GM23338 (cell line): ENCODE measurements around the gene RBMS2. TPM values are rescaled to one million over a fixed set of nuclear protein-coding genes. Genes with fewer than 3 reads are reported as not detected.

ENCODE experiments used
- ATAC-seq: fragments of 200-7000 bp; cut with Tn5 transposase; 3 replicates; pipeline ENCODE4 v1.9.1; 2020
- DNase-seq: peaks from one replicate; pipeline ENCODE4 v3.0.0-alpha.2; 2015; ENCODE audit warnings: low spot score
- H2AFZ ChIP-seq: fragments of 200-600 bp; sonication (generic); 2 replicates; pipeline ENCODE4 v1.8.0; 2016; ENCODE audit warnings: antibody characterized with exemption, mild to moderate bottlenecking, moderate library complexity
- H3F3A ChIP-seq: fragments of 200-600 bp; sonication (generic); replicated peaks from 2 replicates; pipeline ENCODE4 v1.8.0; 2017; ENCODE audit warnings: antibody characterized with exemption, mixed run types, low read depth
- H3K27ac ChIP-seq: fragments of 200-600 bp; sonication (generic); 2 replicates; pipeline ENCODE4 v1.6.1; 2016; ENCODE audit warnings: low read depth
- H3K27me3 ChIP-seq: fragments of 200-600 bp; sonication (generic); 2 replicates; pipeline ENCODE4 v1.8.0; 2016; ENCODE audit warnings: mild to moderate bottlenecking, mixed run types, moderate library complexity; ENCODE audit not compliant: insufficient read depth
- H3K36me3 ChIP-seq: fragments of 200-600 bp; sonication (generic); 2 replicates; pipeline ENCODE4 v1.8.0; 2016; ENCODE audit warnings: mild to moderate bottlenecking; ENCODE audit not compliant: insufficient read depth
- H3K4me1 ChIP-seq: fragments of 200-600 bp; sonication (generic); 2 replicates; pipeline ENCODE4 v1.8.0; 2016; ENCODE audit warnings: mild to moderate bottlenecking, moderate library complexity; ENCODE audit not compliant: insufficient read depth
- H3K4me2 ChIP-seq: fragments of 200-600 bp; sonication (generic); 2 replicates; pipeline ENCODE4 v1.7.1; 2017; ENCODE audit warnings: mixed run types
- H3K4me3 ChIP-seq: fragments of 200-600 bp; sonication (generic); 2 replicates; pipeline ENCODE4 v1.6.1; 2016; ENCODE audit warnings: mixed run types
- H3K79me2 ChIP-seq: fragments of 200-600 bp; sonication (generic); replicated peaks from 2 replicates; pipeline ENCODE4 v1.8.0; 2017; ENCODE audit warnings: mild to moderate bottlenecking; ENCODE audit not compliant: insufficient read depth
- H3K9me2 ChIP-seq: fragments of 200-600 bp; sonication (generic); 2 replicates; pipeline ENCODE4 v1.8.0; 2017; ENCODE audit not compliant: insufficient read depth
- H4K20me1 ChIP-seq: fragments of 200-600 bp; sonication (generic); replicated peaks from 2 replicates; pipeline ENCODE4 v1.8.0; 2017; ENCODE audit warnings: mild to moderate bottlenecking; ENCODE audit not compliant: insufficient read depth
- H3K27ac Mint-ChIP-seq: 2 replicates; pipeline ENCODE4 v1.8.0; 2020; ENCODE audit warnings: inconsistent platforms, mild to moderate bottlenecking, moderate library complexity, mixed read lengths
- H3K27me3 Mint-ChIP-seq: 3 replicates; pipeline ENCODE4 v1.8.0; 2022; ENCODE audit warnings: low read depth, mild to moderate bottlenecking, moderate library complexity, mixed read lengths, inconsistent platforms; ENCODE audit not compliant: insufficient read depth, poor library complexity
- H3K36me3 Mint-ChIP-seq: 3 replicates; pipeline ENCODE4 v1.8.0; 2021; ENCODE audit warnings: low read depth, mild to moderate bottlenecking, inconsistent platforms, moderate library complexity, mixed read lengths
- H3K4me1 Mint-ChIP-seq: 3 replicates; pipeline ENCODE4 v1.8.0; 2020; ENCODE audit warnings: mild to moderate bottlenecking, inconsistent platforms, mixed read lengths
- H3K4me3 Mint-ChIP-seq: 3 replicates; pipeline ENCODE4 v1.8.0; 2021; ENCODE audit warnings: moderate library complexity, mild to moderate bottlenecking, inconsistent platforms, mixed read lengths
- H3K9me3 Mint-ChIP-seq: 3 replicates; pipeline ENCODE4 v1.8.0; 2020; ENCODE audit warnings: moderate library complexity, mild to moderate bottlenecking, inconsistent platforms, mixed read lengths
- CREB1 ChIP-seq: fragments of 250-450 bp; sonication (Bioruptor Pico); IDR thresholded peaks from 2 replicates; pipeline ENCODE4 v1.5.0; 2020; ENCODE audit warnings: low read depth, mild to moderate bottlenecking, moderate library complexity
- ETS1 ChIP-seq: IDR thresholded peaks from 2 replicates; pipeline ENCODE4 v1.6.1; 2016; ENCODE audit warnings: antibody characterized with exemption
- EZH2 ChIP-seq: fragments of 200-600 bp; sonication (generic); IDR thresholded peaks from one replicate; pipeline ENCODE4 v1.8.0; 2017; ENCODE audit warnings: antibody characterized with exemption, mild to moderate bottlenecking, low read depth; ENCODE audit not compliant: unreplicated experiment
- POLR2AphosphoS5 ChIP-seq: IDR thresholded peaks from 2 replicates; pipeline ENCODE4 v1.6.1; 2016; ENCODE audit warnings: antibody characterized with exemption, low read depth
- ZNF114 ChIP-seq: fragments of 250-450 bp; sonication (Bioruptor Pico); IDR thresholded peaks from 2 replicates; pipeline ENCODE4 v1.5.0; 2020; ENCODE audit warnings: mild to moderate bottlenecking, moderate library complexity
- polyA plus RNA-seq: library from polyadenylated mRNA; unstranded; fragments of >200 nt; fragmentation: Nextera tagmentation; extraction: Ambion mirVana; gene quantifications from 2 replicates; pipeline ENCODE4 v1.2.1, GENCODE V29; 2016
- total RNA-seq: library from RNA; depleted of rRNA; stranded (reverse); fragments of >200 nt; shearing (Covaris generic); gene quantifications from 2 replicates; pipeline ENCODE4 v1.2.3, GENCODE V29; 2014
- TF ChIP-seq, protein P1 (sequence below): IDR thresholded peaks from one replicate; pipeline ENCODE4 v1.6.1; 2018; ENCODE audit warnings: antibody characterized with exemption; ENCODE audit not compliant: unreplicated experiment
- TF ChIP-seq, protein P2 (sequence below), 2 experiments: fragments of 200-600 bp in 1 of 2; sonication (generic) in 1 of 2; conservative IDR thresholded peaks; 2 replicates each; pipeline versions ENCODE4 v1.5.1 to v1.6.1; 2016 to 2017; ENCODE audit warnings: antibody characterized with exemption in 2 of 2, low read depth in 2 of 2, mild to moderate bottlenecking in 2 of 2, moderate library complexity in 1 of 2

Gene RBMS2
- total and polyA plus RNA-seq, 2 experiments from 2014 or later: 9.2 to 16.8 TPM

DNA sequence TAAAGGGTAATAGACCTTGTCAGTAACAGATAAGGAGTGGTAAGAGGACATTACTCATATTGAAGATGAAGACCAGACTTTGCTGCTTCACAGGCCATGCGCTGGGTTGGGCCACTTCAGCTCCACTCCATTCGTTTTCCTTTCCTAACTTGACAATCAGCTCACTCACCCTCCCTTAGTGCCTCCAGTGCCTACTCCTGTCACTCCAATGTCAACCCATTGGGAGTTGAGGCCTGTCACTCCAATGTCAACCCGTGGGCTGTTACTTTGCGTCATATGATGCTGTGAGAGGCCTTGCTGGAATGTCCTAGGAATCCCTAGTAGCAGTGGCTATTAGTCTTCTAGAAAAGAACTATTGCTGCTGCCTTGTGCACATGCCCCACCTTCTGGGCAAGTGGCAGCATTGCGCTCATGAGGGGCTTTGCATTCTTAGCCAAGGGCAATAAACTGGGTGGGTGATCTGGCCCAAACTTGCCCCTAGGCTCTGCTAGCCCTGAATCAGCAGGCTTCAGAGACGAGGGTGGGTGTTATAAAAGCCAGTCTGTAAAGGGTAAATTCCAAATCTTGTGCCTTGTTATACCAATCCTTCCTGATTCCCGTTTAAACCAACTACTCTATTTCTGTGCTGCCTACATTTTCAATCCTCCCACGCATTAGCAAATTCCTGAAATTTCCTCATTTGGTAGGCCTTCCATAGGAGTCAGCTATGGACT is 72.4 kb downstream of the RBMS2 start:
- H3K27ac Mint-ChIP-seq: peak overlapping the region; percentile 84
- H3K4me2 ChIP-seq: no peak overlapping the region; the same call in 1 of the 2 replicates
- no peak overlapping the region for H3K4me3 ChIP-seq
- H3K27ac ChIP-seq: peak overlapping the region; percentile 53
- no peaks in the 10 kb centered on the region for H3K79me2 ChIP-seq
- H2AFZ ChIP-seq: no peak overlapping the region
- peaks cover 31% of the 10 kb centered on the region for H3K4me1 ChIP-seq
- H3K27me3 ChIP-seq: no peaks in the 10 kb centered on the region
- 0 out of 2 replicates have a peak, but pooled peaks cover 6% of the 10 kb centered on the region for H4K20me1 ChIP-seq
- H3K36me3 ChIP-seq: 0 out of 2 replicates have a peak, but pooled peaks cover 11% of the 10 kb centered on the region
- 0 out of 2 replicates have a peak, but pooled peaks cover 7% of the 10 kb centered on the region for H3F3A ChIP-seq
- no peaks in the 10 kb centered on the region for H3K9me2 ChIP-seq
- H3K36me3 Mint-ChIP-seq: peaks cover 27% of the 10 kb centered on the region
- peaks cover 13% of the 10 kb centered on the region for H3K27me3 Mint-ChIP-seq
- no peak for TF ChIP-seq ETS1
- TF ChIP-seq ZNF114: no peak
- no peak for TF ChIP-seq POLR2AphosphoS5
- no peak for TF ChIP-seq EZH2
- TF ChIP-seq, protein P1, sequence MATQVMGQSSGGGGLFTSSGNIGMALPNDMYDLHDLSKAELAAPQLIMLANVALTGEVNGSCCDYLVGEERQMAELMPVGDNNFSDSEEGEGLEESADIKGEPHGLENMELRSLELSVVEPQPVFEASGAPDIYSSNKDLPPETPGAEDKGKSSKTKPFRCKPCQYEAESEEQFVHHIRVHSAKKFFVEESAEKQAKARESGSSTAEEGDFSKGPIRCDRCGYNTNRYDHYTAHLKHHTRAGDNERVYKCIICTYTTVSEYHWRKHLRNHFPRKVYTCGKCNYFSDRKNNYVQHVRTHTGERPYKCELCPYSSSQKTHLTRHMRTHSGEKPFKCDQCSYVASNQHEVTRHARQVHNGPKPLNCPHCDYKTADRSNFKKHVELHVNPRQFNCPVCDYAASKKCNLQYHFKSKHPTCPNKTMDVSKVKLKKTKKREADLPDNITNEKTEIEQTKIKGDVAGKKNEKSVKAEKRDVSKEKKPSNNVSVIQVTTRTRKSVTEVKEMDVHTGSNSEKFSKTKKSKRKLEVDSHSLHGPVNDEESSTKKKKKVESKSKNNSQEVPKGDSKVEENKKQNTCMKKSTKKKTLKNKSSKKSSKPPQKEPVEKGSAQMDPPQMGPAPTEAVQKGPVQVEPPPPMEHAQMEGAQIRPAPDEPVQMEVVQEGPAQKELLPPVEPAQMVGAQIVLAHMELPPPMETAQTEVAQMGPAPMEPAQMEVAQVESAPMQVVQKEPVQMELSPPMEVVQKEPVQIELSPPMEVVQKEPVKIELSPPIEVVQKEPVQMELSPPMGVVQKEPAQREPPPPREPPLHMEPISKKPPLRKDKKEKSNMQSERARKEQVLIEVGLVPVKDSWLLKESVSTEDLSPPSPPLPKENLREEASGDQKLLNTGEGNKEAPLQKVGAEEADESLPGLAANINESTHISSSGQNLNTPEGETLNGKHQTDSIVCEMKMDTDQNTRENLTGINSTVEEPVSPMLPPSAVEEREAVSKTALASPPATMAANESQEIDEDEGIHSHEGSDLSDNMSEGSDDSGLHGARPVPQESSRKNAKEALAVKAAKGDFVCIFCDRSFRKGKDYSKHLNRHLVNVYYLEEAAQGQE: no peak
- TF ChIP-seq CREB1 (CRISPR knock-in tag): peak; percentile 59; the same call in 1 of the 2 replicates
- TF ChIP-seq, protein P2, sequence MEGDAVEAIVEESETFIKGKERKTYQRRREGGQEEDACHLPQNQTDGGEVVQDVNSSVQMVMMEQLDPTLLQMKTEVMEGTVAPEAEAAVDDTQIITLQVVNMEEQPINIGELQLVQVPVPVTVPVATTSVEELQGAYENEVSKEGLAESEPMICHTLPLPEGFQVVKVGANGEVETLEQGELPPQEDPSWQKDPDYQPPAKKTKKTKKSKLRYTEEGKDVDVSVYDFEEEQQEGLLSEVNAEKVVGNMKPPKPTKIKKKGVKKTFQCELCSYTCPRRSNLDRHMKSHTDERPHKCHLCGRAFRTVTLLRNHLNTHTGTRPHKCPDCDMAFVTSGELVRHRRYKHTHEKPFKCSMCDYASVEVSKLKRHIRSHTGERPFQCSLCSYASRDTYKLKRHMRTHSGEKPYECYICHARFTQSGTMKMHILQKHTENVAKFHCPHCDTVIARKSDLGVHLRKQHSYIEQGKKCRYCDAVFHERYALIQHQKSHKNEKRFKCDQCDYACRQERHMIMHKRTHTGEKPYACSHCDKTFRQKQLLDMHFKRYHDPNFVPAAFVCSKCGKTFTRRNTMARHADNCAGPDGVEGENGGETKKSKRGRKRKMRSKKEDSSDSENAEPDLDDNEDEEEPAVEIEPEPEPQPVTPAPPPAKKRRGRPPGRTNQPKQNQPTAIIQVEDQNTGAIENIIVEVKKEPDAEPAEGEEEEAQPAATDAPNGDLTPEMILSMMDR (conservative IDR thresholded peaks at IDR 0.05; ENCODE audit: low read depth in 2 of 2): peak; percentile 92
- ATAC-seq (peak; percentile 77), DNase-seq (peak; percentile 92)
- no peaks in the 10 kb centered on the region for H3K9me3 Mint-ChIP-seq
- peaks cover 45% of the 10 kb centered on the region for H3K4me1 Mint-ChIP-seq
- peak overlapping the region; percentile 0; the same call in 1 of the 3 replicates for H3K4me3 Mint-ChIP-seq
